ENCODE data around the gene PER2.

PER2 gene

GRCh38 chr2:238239543-238239862 is 48.9 kb downstream of the PER2 start:
- H3K4me3 ChIP-seq (ENCODE audit: low read length) = peak overlapping the region; percentile 45
- no peak for TF ChIP-seq CTCF (conservative IDR thresholded peaks at IDR 0.05; ENCODE audit: low read length)
- DNase-seq (ENCODE audit: low read depth) = no peak

- no peak for DNase-seq (ENCODE audit: low read depth)
- H3K4me3 ChIP-seq (ENCODE audit: low read length) = no peak overlapping the region
- no peak for TF ChIP-seq CTCF (conservative IDR thresholded peaks at IDR 0.05; ENCODE audit: low read length)
Measured at GRCh38 chr2:238238766-238239542, 49.5 kb downstream of the PER2 start.

- no peak for TF ChIP-seq CTCF (conservative IDR thresholded peaks at IDR 0.05; ENCODE audit: low read length)
- H3K4me3 ChIP-seq (ENCODE audit: low read length) = no peak overlapping the region
- no peak for DNase-seq (ENCODE audit: low read depth)
Measured at GRCh38 chr2:238238311-238238765, 50.1 kb downstream of the PER2 start.

- no peak for TF ChIP-seq CTCF (conservative IDR thresholded peaks at IDR 0.05; ENCODE audit: low read length)
- no peak for DNase-seq (ENCODE audit: low read depth)
- no peak overlapping the region for H3K4me3 ChIP-seq (ENCODE audit: low read length)
Measured at GRCh38 chr2:238237431-238238135, 50.8 kb downstream of the PER2 start.

- H3K4me3 ChIP-seq (ENCODE audit: low read length) = no peak overlapping the region
- no peak for TF ChIP-seq CTCF (conservative IDR thresholded peaks at IDR 0.05; ENCODE audit: low read length)
- no peak for DNase-seq (ENCODE audit: low read depth)
Measured at GRCh38 chr2:238236571-238236970, 51.8 kb downstream of the PER2 start.

- TF ChIP-seq CTCF (conservative IDR thresholded peaks at IDR 0.05; ENCODE audit: low read length) = no peak
- no peak for DNase-seq (ENCODE audit: low read depth)
- H3K4me3 ChIP-seq (ENCODE audit: low read length) = no peak overlapping the region
Measured at GRCh38 chr2:238235856-238236255, 52.6 kb downstream of the PER2 start.

GRCh38 chr2:238235331-238235732 is 53.1 kb downstream of the PER2 start:
- no peak for TF ChIP-seq CTCF (conservative IDR thresholded peaks at IDR 0.05; ENCODE audit: low read length)
- H3K4me3 ChIP-seq (ENCODE audit: low read length) = no peak overlapping the region
- DNase-seq (ENCODE audit: low read depth) = peak; percentile 23
